GM11168 (cell line): ENCODE results near the gene SHF.

Experiments
- in situ Hi-C: fragments of 300-500 bp; cut with MboI; formaldehyde crosslinking; loops from one replicate; pipeline ENCODE4 v1.12.0; 2022; ENCODE audit warnings: low sequenced_read_pairs; ENCODE audit not compliant: unreplicated experiment

The SHF gene

DNA sequence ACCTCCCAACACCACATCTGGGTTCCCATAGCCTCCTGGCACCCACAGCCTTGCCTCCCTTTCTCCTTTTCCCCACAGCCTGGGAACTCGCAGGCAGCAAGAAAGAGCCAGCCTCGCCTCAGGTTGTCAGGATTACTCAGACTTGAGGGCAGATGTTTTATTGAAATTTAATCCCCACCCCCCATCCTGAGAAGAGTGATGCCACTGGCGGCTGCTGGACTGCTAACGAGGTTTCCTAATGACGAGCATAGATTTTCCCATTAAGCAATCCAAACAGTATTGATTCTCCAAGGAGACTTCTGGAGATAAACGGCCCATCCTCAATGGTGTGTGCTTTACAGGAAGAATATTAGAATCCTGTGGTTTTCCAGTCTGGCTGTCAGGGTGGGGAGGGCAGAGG, 13.7 kb downstream of the SHF start:
- in situ Hi-C loops: loop anchor here (25.0 kb wide), 1 partner anchor 438 kb away; no protein-coding TSS in a partner anchor

DNA sequence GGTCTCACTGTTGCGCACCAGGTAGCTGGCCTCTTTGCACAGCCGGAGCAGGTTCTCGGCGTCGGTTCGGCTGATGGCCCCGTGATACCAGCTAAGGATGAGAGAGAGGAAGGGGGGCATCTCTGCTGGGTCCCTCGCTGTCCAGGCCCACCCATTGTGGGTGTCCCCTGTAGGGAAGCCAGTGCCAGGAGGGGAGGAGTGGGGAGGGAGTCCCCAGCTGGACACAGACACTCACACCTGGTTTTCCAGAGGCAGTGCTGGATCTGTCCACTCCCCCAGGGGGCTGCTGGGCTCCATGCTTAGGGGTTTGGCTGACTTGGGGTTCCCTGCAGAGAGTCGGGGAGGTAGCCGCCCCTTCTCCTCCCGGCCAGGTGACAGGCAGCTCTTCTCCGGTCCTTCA, 15.9 kb downstream of the SHF start:
- in situ Hi-C loops: loop anchor here (25.0 kb wide), 1 partner anchor 440 kb away; no protein-coding TSS in a partner anchor

GRCh38 chr15:45169608-45170480, 17.9 kb downstream of the SHF start:
- in situ Hi-C loops: loop anchor here (25.0 kb wide), 1 partner anchor 442 kb away; no protein-coding TSS in a partner anchor

GRCh38 chr15:45168751-45169551, 18.8 kb downstream of the SHF start:
- in situ Hi-C loops: loop anchor here (25.0 kb wide), 1 partner anchor 443 kb away; no protein-coding TSS in a partner anchor

- in situ Hi-C loops: loop anchor here (25.0 kb wide), 1 partner anchor 444 kb away; no protein-coding TSS in a partner anchor
Observed at GRCh38 chr15:45168286-45168685, 19.5 kb downstream of the SHF start.

DNA sequence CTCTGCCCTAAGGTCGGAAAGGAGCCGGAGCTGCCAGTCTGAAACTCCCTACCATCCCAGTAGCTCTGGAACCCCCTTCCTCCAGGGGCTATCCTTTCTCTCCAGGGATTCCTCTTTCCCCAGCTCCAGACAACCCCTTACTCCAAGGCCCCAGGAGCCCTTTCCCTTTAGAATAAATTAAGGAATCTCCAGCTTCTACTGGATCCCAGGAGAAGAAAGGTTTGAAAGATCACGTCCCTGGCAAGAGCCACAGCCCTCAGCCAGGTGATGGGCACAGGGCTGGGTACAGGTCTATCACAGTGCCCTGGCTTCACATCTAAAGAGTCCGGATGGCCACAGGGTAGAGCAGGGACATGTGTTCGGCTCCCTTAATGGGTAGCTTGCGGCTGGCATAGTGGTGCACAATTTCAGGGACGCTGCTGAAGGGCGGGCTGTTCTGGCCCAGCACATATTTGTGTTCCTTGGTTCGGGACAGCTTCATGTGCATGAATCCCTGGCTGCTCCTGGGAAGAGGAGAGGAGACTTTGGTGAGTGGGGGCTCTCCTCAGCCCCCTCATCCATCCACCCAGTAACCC, 20.0 kb downstream of the SHF start:
- in situ Hi-C loops: loop anchor here (25.0 kb wide), 1 partner anchor 445 kb away; no protein-coding TSS in a partner anchor

- in situ Hi-C loops: loop anchor here (25.0 kb wide), 1 partner anchor 445 kb away; no protein-coding TSS in a partner anchor
Observed at GRCh38 chr15:45166834-45167630, 20.7 kb downstream of the SHF start.

GRCh38 chr15:45165536-45165935, 22.2 kb downstream of the SHF start:
- in situ Hi-C loops: loop anchor here (25.0 kb wide), 1 partner anchor 447 kb away; no protein-coding TSS in a partner anchor

DNA sequence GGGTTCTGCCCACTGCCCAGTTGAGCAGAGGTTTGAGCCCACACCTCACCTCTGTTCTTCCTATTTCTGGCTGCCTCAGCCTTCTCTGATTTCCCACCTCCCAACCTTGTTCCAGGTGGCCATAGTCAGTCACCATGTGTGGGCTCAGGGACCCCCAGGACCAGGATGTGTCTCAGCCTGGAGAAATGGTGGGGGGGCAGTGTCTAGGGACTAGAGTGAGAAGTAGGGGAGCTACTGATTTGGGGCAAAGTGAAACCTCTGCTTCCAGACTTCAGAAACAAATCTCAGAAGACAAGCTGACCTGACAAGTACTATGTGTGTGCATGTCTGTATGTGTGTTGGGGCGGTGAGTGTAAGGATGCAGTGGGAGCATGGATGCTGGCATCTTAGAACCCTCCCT, 22.9 kb downstream of the SHF start:
- in situ Hi-C loops: loop anchor here (25.0 kb wide), 1 partner anchor 447 kb away; no protein-coding TSS in a partner anchor

- in situ Hi-C loops: loop anchor here (25.0 kb wide), 1 partner anchor 449 kb away; no protein-coding TSS in a partner anchor
Observed at GRCh38 chr15:45163508-45163856, 24.3 kb downstream of the SHF start.

DNA sequence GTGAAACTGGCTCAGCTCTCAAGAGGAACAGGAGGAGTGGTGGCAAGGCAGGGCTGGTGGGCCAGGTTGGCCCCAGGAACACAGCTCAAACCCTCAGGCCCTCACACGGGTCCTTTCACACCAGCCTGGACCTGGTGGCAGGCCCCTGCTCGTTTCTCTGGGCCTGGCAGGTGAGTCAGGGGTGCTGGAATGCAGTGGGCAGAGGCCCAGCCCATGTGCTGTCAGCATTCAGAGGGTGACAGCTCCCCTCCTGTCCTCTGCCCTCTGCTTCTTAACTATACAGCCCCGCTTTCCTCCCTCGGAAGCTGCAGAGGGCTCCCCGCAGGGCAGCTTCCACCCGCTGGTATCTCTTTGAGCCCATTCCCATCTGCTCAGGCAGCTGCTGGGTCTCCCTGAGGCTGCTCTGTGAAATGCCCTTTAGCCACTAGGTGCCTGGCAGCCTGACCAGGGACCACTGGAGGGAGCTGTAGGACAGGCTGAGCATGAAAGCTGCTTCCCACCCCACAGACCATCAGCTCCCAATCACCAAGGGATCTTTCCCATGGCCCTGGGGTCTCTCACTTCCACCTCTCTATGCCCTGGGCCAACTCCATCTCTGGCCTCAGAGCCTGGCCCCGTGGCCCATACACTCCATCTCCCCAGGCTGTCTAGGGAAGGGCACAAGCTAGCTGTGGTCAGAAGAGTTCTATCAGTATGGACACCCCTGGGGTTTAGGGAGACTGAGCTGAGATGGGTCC, 24.8 kb downstream of the SHF start:
- in situ Hi-C loops: loop anchor here (25.0 kb wide), 1 partner anchor 449 kb away; no protein-coding TSS in a partner anchor

DNA sequence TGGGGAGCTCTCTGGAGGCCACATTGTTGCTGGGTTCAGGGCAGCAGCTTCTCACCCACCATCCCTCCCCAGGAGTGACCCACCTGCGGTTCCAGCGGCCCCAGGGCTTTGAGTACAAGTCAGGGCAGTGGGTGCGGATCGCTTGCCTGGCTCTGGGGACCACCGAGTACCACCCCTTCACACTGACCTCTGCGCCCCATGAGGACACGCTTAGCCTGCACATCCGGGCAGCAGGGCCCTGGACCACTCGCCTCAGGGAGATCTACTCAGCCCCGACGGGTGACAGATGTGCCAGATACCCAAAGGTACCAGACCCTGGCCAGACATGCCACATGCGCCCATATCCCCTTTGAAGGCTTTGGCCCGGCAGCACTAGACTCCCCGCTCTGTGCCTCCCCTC, 26.1 kb downstream of the SHF start:
- in situ Hi-C loops: loop anchor here (25.0 kb wide), 1 partner anchor 451 kb away; no protein-coding TSS in a partner anchor

DNA sequence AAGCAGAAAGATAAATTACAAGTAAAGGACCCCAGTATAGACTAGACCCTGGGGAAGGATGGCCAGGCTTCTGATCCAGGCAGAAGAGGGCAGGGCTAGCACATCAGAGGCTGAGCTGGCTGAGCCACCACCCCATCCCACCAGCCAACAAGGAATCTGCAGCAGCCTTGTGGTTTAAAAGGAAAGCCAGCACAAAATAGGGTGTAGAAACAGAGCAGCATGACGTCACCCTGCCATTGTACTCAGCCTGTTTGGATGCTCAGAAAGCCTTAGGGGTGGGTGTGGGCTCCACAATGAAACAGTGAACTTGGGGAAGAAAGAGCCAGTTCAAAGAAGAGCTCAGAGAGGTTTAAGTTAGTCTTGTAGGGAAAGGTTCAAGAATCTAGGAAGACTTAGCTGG, 29.8 kb downstream of the SHF start:
- in situ Hi-C loops: loop anchor here (25.0 kb wide), 1 partner anchor 454 kb away; no protein-coding TSS in a partner anchor

DNA sequence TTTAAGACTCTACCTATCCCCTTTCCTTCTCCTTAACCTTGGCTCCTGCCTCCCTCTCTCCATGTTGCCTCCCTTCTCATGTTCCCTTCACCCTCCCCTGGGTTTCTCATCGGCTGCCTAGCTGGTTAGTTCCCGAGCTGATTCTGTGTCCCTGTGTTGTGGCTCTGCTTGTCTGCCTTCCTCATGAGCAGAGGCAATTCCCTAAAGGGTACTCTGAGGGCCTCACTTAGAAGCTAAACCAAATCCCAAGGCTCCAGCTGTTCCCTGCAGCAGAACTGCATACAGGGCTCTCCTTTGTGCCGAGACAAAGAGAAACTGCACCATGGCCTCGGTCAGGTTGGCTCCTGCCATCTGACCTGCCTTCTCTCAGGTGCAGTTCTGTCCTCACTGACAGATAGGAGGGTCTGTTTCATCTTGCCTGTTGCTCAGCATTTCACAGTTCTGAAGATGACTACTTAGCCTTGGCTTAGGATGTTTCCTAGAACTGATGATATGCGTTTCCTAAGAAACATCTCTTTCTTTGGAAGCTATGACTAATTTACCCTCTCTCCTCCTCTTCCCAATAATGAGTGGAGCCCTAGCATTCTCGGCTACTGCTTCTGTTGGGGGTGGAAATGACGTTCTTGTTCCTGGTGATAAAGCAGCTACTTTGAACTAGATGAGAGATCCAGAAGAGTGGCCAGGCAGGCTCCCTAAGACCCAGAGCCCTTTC, 30.9 kb downstream of the SHF start:
- in situ Hi-C loops: loop anchor here (25.0 kb wide), 1 partner anchor 455 kb away; no protein-coding TSS in a partner anchor

GRCh38 chr15:45155739-45156138, 32.0 kb downstream of the SHF start:
- in situ Hi-C loops: loop anchor here (25.0 kb wide), 1 partner anchor 457 kb away; no protein-coding TSS in a partner anchor

DNA sequence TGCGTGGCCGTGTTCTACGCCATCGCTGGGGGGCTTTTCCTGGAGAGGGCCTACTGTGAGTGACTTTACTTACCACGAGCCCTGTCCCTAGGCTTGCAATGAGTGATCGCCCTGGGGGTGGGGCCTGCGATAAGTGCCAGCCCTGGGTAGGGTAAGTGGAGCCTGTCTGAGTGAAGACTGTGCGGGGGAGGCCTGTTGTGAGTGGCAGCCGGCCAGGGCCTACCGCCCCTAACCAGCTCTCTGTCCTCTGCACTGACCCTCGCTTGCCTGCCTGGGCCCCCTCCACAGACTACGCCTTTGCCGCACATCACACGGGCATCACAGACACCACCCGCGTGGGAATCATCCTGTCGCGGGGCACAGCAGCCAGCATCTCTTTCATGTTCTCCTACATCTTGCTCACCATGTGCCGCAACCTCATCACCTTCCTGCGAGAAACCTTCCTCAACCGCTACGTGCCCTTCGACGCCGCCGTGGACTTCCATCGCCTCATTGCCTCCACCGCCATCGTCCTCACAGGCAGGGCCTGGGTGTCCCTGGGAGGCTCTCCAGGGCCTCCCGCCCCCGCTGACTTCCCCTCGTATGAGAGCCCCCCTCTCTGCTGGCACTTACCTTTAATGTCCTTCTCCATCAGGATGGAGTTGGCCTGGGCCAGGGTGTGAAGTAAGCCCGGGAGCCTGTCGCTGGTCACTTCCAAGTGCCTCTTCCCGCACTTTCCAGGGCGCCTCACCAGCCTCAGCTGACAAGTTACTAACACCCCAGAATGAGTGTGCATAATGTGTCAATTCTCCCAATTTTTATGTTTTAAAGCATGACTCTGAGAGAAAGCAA, 35.6 kb downstream of the SHF start:
- in situ Hi-C loops: loop anchor here (25.0 kb wide), 1 partner anchor 460 kb away; no protein-coding TSS in a partner anchor

- in situ Hi-C loops: loop anchor here (25.0 kb wide), 1 partner anchor 461 kb away; no protein-coding TSS in a partner anchor
Observed at GRCh38 chr15:45150997-45151396, 36.8 kb downstream of the SHF start.
